WTC11 (cell line): ENCODE data around the gene ABHD3. TPM values are rescaled to one million over a fixed set of nuclear protein-coding genes. Genes with fewer than 3 reads are reported as not detected.

Experiments
- ATAC-seq: fragments of 200-7000 bp; cut with Tn5 transposase; 2 replicates; pipeline ENCODE4 v1.10.0; 2021; ENCODE audit warnings: mild to moderate bottlenecking, moderate library complexity
- CTCF ChIA-PET: fragments of 300-600 bp; sonication (Branson Sonifier 250); formaldehyde crosslinking; loops from one replicate; lab custom pipeline; 2021; ENCODE audit warnings: antibody characterized with exemption; lab: Charles Lee
- POLR2A ChIA-PET: fragments of 350-600 bp; sonication (Branson Sonifier 250); formaldehyde crosslinking; loops from one replicate; lab custom pipeline; 2021; ENCODE audit warnings: antibody characterized with exemption; lab: Charles Lee
- DNase-seq: peaks from one replicate; pipeline ENCODE4 v3.0.0; 2021; ENCODE audit warnings: low spot score
- H3K27ac Mint-ChIP-seq: 2 replicates; pipeline ENCODE4 v1.8.0; 2021; ENCODE audit warnings: mixed read lengths
- H3K27me3 Mint-ChIP-seq: 2 replicates; pipeline ENCODE4 v1.8.0; 2021; ENCODE audit warnings: low read depth, mild to moderate bottlenecking, moderate library complexity, mixed read lengths
- H3K36me3 Mint-ChIP-seq: 2 replicates; pipeline ENCODE4 v1.8.0; 2021; ENCODE audit warnings: mixed read lengths
- H3K4me1 Mint-ChIP-seq: 2 replicates; pipeline ENCODE4 v1.8.0; 2022; ENCODE audit warnings: mixed read lengths
- H3K4me3 Mint-ChIP-seq: 2 replicates; pipeline ENCODE4 v1.8.0; 2021; ENCODE audit warnings: mild to moderate bottlenecking, moderate library complexity, mixed read lengths
- H3K9me3 Mint-ChIP-seq: 2 replicates; pipeline ENCODE4 v1.8.0; 2021; ENCODE audit warnings: mixed read lengths
- AFF4 ChIP-seq: sonication (generic); formaldehyde crosslinking; IDR thresholded peaks from 2 replicates; pipeline ENCODE4 v1.8.1; 2023; ENCODE audit warnings: mild to moderate bottlenecking, missing genetic modification reagents, borderline replicate concordance
- ARID4B ChIP-seq: sonication (generic); formaldehyde crosslinking; IDR thresholded peaks from 2 replicates; pipeline ENCODE4 v1.8.0; 2023; ENCODE audit warnings: missing genetic modification reagents, mild to moderate bottlenecking, borderline replicate concordance
- ATF1 ChIP-seq: sonication (generic); formaldehyde crosslinking; IDR thresholded peaks from 2 replicates; pipeline ENCODE4 v1.8.1; 2023; ENCODE audit warnings: mild to moderate bottlenecking, moderate library complexity, missing genetic modification reagents
- CREM ChIP-seq: sonication (generic); formaldehyde crosslinking; IDR thresholded peaks from 2 replicates; pipeline ENCODE4 v1.8.1; 2022; ENCODE audit warnings: mild to moderate bottlenecking, missing genetic modification reagents, moderate library complexity
- ESRRA ChIP-seq: sonication (generic); formaldehyde crosslinking; IDR thresholded peaks from 2 replicates; pipeline ENCODE4 v1.8.1; 2022; ENCODE audit warnings: mild to moderate bottlenecking, missing genetic modification reagents, borderline replicate concordance
- ETV6 ChIP-seq: sonication (generic); formaldehyde crosslinking; IDR thresholded peaks from 2 replicates; pipeline ENCODE4 v1.8.1; 2022; ENCODE audit warnings: mild to moderate bottlenecking, missing genetic modification reagents
- FOXJ3 ChIP-seq: sonication (generic); formaldehyde crosslinking; IDR thresholded peaks from 2 replicates; pipeline ENCODE4 v1.9.0; 2021; ENCODE audit warnings: missing genetic modification reagents, mild to moderate bottlenecking, borderline replicate concordance
- FOXP1 ChIP-seq: sonication (generic); formaldehyde crosslinking; IDR thresholded peaks from 2 replicates; pipeline ENCODE4 v1.8.0; 2022; ENCODE audit warnings: missing genetic modification reagents, mild to moderate bottlenecking, moderate library complexity, borderline replicate concordance
- KAT7 ChIP-seq: sonication (generic); formaldehyde crosslinking; IDR thresholded peaks from 2 replicates; pipeline ENCODE4 v1.8.1; 2023; ENCODE audit warnings: missing genetic modification reagents, mild to moderate bottlenecking, borderline replicate concordance
- MAX ChIP-seq: sonication (generic); formaldehyde crosslinking; IDR thresholded peaks from 2 replicates; pipeline ENCODE4 v1.8.0; 2022; ENCODE audit warnings: mild to moderate bottlenecking, missing genetic modification reagents
- NFE2L1 ChIP-seq: sonication (generic); formaldehyde crosslinking; IDR thresholded peaks from 2 replicates; pipeline ENCODE4 v1.8.1; 2023; ENCODE audit warnings: missing genetic modification reagents
- SMAD3 ChIP-seq: sonication (generic); formaldehyde crosslinking; IDR thresholded peaks from 2 replicates; pipeline ENCODE4 v1.8.0; 2022; ENCODE audit warnings: missing genetic modification reagents, mild to moderate bottlenecking, borderline replicate concordance
- SP1 ChIP-seq: sonication (generic); formaldehyde crosslinking; conservative IDR thresholded peaks from 2 replicates; pipeline ENCODE4 v1.8.1; 2022; ENCODE audit warnings: missing genetic modification reagents
- STAT6 ChIP-seq: sonication (generic); formaldehyde crosslinking; conservative IDR thresholded peaks from 2 replicates; pipeline ENCODE4 v1.8.1; 2023; ENCODE audit warnings: mild to moderate bottlenecking, low read depth, missing genetic modification reagents, moderate library complexity
- ZSCAN18 ChIP-seq: fragments of 250-450 bp; sonication (Bioruptor Pico); IDR thresholded peaks from 2 replicates; pipeline ENCODE4 v2.1.2; 2022; ENCODE audit warnings: mild to moderate bottlenecking, moderate library complexity
- total RNA-seq: library from RNA; stranded (reverse); gene quantifications from 3 replicates; pipeline ENCODE4 v1.2.3, GENCODE V29; 2021

ABHD3 gene
- total RNA-seq, 1 experiment from 2014 or later: 11.1 TPM

- no peak for TF ChIP-seq AFF4 (CRISPR knock-in tag)
- no peak for TF ChIP-seq CREM (CRISPR knock-in tag)
- 0 out of 2 replicates have a peak, but pooled peaks have one; percentile 60 for TF ChIP-seq KAT7 (CRISPR knock-in tag)
- 0 out of 2 replicates have a peak, but pooled peaks have one; percentile 23 for TF ChIP-seq ESRRA (CRISPR knock-in tag)
- 0 out of 2 replicates have a peak, but pooled peaks have one; percentile 20 for TF ChIP-seq ATF1
- TF ChIP-seq FOXJ3 (CRISPR knock-in tag): no peak
- TF ChIP-seq, all 79 proteins: peak for 5
These were observed 37.2 kb upstream of the ABHD3 start (continued) for GRCh38 chr18:21741562-21742314.

- POLR2A ChIA-PET: interaction anchor here (1.8 kb wide), 1 partner anchor 141 kb away, joined by 16 read pairs; the partner anchor contains the start of gene ESCO1
- Mint-ChIP-seq H3K4me1 (peaks cover 45% of the 10 kb centered on the region), H3K36me3 (peaks cover 10% of the 10 kb centered on the region), H3K27me3 (peaks cover 6% of the 10 kb centered on the region), H3K27ac (no peak overlapping the region), H3K9me3 (peaks cover 11% of the 10 kb centered on the region), H3K4me3 (no peak overlapping the region)
- no peak for ATAC-seq
- no peak for DNase-seq
- TF ChIP-seq NFE2L1 (CRISPR knock-in tag): no peak
- 0 out of 2 replicates have a peak, but pooled peaks have one; percentile 0 for TF ChIP-seq ETV6 (CRISPR knock-in tag)
- CTCF ChIA-PET: interaction anchor here (3.8 kb wide), 1 partner anchor 37 kb away, joined by 17 read pairs; the partner anchor contains the start of gene ABHD3
These were observed 36.7 kb upstream of the ABHD3 start for GRCh38 chr18:21741312-21741561.

- POLR2A ChIA-PET: interaction anchor here (0.5 to 1.8 kb wide), 5 partner anchors 36 to 141 kb away, joined by 3 to 16 read pairs (median 5); partner anchors contain the start of genes ABHD3 and ESCO1
- peaks cover 45% of the 10 kb centered on the region for H3K4me1 Mint-ChIP-seq
- peak; percentile 78 for TF ChIP-seq SP1
- TF ChIP-seq FOXP1 (CRISPR knock-in tag): peak; percentile 48
- no peak for TF ChIP-seq ARID4B
- TF ChIP-seq MAX (CRISPR knock-in tag): no peak
- TF ChIP-seq FOXJ3 (CRISPR knock-in tag): no peak
- peak; percentile 29; the same call in 1 of the 2 replicates for TF ChIP-seq SMAD3 (CRISPR knock-in tag)
- TF ChIP-seq ZSCAN18 (CRISPR knock-in tag): no peak
- TF ChIP-seq STAT6 (CRISPR knock-in tag): no peak
- TF ChIP-seq ETV6 (CRISPR knock-in tag): peak; percentile 9; the same call in 1 of the 2 replicates
- peaks cover 11% of the 10 kb centered on the region for H3K27me3 Mint-ChIP-seq
- ATAC-seq (peak; percentile 94), DNase-seq (peak; percentile 99)
- peak within 1 kb of the TSS; percentile 87 for H3K4me3 Mint-ChIP-seq
- peak within 1 kb of the TSS; percentile 95 for H3K27ac Mint-ChIP-seq
- H3K36me3 Mint-ChIP-seq: peaks cover 13% of the 10 kb centered on the region
- peaks cover 14% of the 10 kb centered on the region for H3K9me3 Mint-ChIP-seq
- CTCF ChIA-PET: interaction anchor here (0.6 to 3.8 kb wide), 10 partner anchors 8 to 1451 kb away, joined by 3 to 17 read pairs (median 4); partner anchors contain the start of genes ABHD3, ESCO1 and SNRPD1
These were observed 36.2 kb upstream of the ABHD3 start, which contains the start of gene MIB1 for GRCh38 chr18:21740538-21741311. Gene MIB1, plus strand, starts transcription at chr18:21740792. Its CDS starts 792 bp downstream, at chr18:21741584.
